ENCODE data around the gene CTCF. TPM values are rescaled to one million over a fixed set of nuclear protein-coding genes. Genes with fewer than 3 reads are reported as not detected.

Gene CTCF
- total and polyA plus RNA-seq, 10 of the 15 experiments (the other 5 are each of a cell fraction or from before 2014, with no cell fraction given), result 9.1 to 55.0 (median 41.8) TPM

DNA sequence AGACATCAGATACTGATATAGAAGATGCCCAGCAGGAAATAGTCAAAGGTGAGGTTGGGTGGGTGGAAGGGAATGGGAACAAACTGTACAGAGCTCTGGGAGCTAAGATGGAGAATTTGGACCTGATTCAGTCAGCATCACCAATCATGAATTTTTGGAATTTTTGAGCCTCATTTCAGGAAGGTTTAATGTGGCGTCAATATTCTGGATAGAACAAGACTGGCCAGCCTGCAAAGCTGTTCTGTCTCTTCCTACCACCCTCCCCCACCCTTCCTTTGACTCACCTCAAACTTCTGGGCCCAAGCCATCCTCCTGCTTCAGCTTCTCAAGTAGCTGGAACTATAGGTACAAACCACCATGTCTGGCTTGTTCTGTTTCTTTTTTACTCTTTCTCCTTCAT lies 32.6 kb downstream of the CTCF start:
- in situ Hi-C loops (cut with MboI), result no loop called here
- Histone ChIP-seq H3K4me3 (no peak overlapping the region), H2AFZ (ENCODE audit: control insufficient read depth, low read depth, low read length) (no peak overlapping the region), H3K9ac (ENCODE audit: control insufficient read depth, insufficient read depth, low read length) (no peak overlapping the region), H3K79me2 (ENCODE audit: control insufficient read depth, insufficient read depth, low read length) (peaks cover 28% of the 10 kb centered on the region), H3K4me2 (ENCODE audit: control insufficient read depth, insufficient read depth) (no peak overlapping the region), H3K9me3 (replicated peaks; ENCODE audit: control insufficient read depth, insufficient read depth, low read length) (no peaks in the 10 kb centered on the region), H3K27me3 (replicated peaks in 1 of 2; ENCODE audit: control insufficient read depth in 2 of 2, insufficient read depth in 2 of 2, low read length in 1 of 2) (no peaks in the 10 kb centered on the region), H3K4me1 (ENCODE audit: control insufficient read depth, insufficient read depth, low read length) (no peaks in the 10 kb centered on the region), H3K36me3 (ENCODE audit: control insufficient read depth in 2 of 2, insufficient read depth in 2 of 2, low read length in 1 of 2) (peaks cover 5 to 11% of the 10 kb centered on the region in 2 experiments), H4K20me1 (ENCODE audit: control insufficient read depth, insufficient read depth) (no peaks in the 10 kb centered on the region), H3K27ac (ENCODE audit: control insufficient read depth, insufficient read depth) (no peak overlapping the region)
- RAD21 ChIA-PET (ENCODE audit: unreplicated experiment), result interaction anchor here (0.6 kb wide), 1 partner anchor 282 kb away, joined by 3 read pairs; no protein-coding TSS in a partner anchor
- BruUV-seq (replicated peaks), result TSS peak; percentile 12
- DNase-seq (ENCODE audit: low read depth, low spot score) (no peak), FAIRE-seq (no peak), ATAC-seq (no peak)
- CTCF ChIA-PET, result interaction anchor here (0.8 to 1.6 kb wide), 5 partner anchors 12 to 147 kb away, joined by 3 read pairs; partner anchors contain the start of gene CARMIL2
- intact Hi-C loops (cut with micrococcal nuclease; ENCODE audit: unreplicated experiment), result no loop called here
- 94% methylated on average over 1 of the region's 1 CpG for WGBS (ENCODE audit: insufficient coverage, insufficient replicate concordance, low lambda C conversion rate, missing lambda C conversion rate)
- SMC1A ChIA-PET (ENCODE audit: uncharacterized antibody, unreplicated experiment), result interaction anchor here (1.0 kb wide), 1 partner anchor 31 kb away, joined by 4 read pairs; no protein-coding TSS in a partner anchor
- POLR2A ChIA-PET, result interaction anchor here (0.5 kb wide), 1 partner anchor 71 kb away, joined by 3 read pairs; no protein-coding TSS in a partner anchor
- TF ChIP-seq IKZF2 (IDR thresholded peaks at IDR 0.05) (no peak), CHD2 (IDR thresholded peaks at IDR 0.05; ENCODE audit: borderline replicate concordance, low read depth, low read length) (no peak), CBFB (IDR thresholded peaks at IDR 0.05; ENCODE audit: low read depth) (no peak), KAT2A (conservative IDR thresholded peaks at IDR 0.05; ENCODE audit: control insufficient read depth, low read depth, low read length) (no peak), TCF7 (IDR thresholded peaks at IDR 0.05; ENCODE audit: borderline replicate concordance) (no peak), JUND (IDR thresholded peaks at IDR 0.05; ENCODE audit: low read depth, low read length) (no peak), NFIC (IDR thresholded peaks at IDR 0.05; ENCODE audit: low read depth, low read length) (no peak), EGR1 (IDR thresholded peaks at IDR 0.05; ENCODE audit: borderline replicate concordance in 1 of 2, low read depth in 2 of 2, low read length in 2 of 2) (no peak), IRF4 (IDR thresholded peaks at IDR 0.05; ENCODE audit: low read depth, low read length) (no peak), ZNF217 (IDR thresholded peaks at IDR 0.05) (no peak), HDAC2 (IDR thresholded peaks at IDR 0.05) (no peak), MTA3 (IDR thresholded peaks at IDR 0.05; ENCODE audit: borderline replicate concordance, low read length) (no peak), GATAD2B (conservative IDR thresholded peaks at IDR 0.05; ENCODE audit: low read depth) (no peak), SIX5 (IDR thresholded peaks at IDR 0.05; ENCODE audit: low read depth, low read length, severe bottlenecking) (no peak)
- TF ChIP-seq, protein P1, sequence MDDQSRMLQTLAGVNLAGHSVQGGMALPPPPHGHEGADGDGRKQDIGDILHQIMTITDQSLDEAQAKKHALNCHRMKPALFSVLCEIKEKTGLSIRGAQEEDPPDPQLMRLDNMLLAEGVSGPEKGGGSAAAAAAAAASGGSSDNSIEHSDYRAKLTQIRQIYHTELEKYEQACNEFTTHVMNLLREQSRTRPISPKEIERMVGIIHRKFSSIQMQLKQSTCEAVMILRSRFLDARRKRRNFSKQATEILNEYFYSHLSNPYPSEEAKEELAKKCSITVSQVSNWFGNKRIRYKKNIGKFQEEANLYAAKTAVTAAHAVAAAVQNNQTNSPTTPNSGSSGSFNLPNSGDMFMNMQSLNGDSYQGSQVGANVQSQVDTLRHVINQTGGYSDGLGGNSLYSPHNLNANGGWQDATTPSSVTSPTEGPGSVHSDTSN (IDR thresholded peaks at IDR 0.05; ENCODE audit: insufficient replicate concordance, low read depth, low read length), result no peak
- TF ChIP-seq, protein P2, sequence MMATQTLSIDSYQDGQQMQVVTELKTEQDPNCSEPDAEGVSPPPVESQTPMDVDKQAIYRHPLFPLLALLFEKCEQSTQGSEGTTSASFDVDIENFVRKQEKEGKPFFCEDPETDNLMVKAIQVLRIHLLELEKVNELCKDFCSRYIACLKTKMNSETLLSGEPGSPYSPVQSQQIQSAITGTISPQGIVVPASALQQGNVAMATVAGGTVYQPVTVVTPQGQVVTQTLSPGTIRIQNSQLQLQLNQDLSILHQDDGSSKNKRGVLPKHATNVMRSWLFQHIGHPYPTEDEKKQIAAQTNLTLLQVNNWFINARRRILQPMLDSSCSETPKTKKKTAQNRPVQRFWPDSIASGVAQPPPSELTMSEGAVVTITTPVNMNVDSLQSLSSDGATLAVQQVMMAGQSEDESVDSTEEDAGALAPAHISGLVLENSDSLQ (IDR thresholded peaks at IDR 0.05), result no peak
- TF ChIP-seq, protein P3, sequence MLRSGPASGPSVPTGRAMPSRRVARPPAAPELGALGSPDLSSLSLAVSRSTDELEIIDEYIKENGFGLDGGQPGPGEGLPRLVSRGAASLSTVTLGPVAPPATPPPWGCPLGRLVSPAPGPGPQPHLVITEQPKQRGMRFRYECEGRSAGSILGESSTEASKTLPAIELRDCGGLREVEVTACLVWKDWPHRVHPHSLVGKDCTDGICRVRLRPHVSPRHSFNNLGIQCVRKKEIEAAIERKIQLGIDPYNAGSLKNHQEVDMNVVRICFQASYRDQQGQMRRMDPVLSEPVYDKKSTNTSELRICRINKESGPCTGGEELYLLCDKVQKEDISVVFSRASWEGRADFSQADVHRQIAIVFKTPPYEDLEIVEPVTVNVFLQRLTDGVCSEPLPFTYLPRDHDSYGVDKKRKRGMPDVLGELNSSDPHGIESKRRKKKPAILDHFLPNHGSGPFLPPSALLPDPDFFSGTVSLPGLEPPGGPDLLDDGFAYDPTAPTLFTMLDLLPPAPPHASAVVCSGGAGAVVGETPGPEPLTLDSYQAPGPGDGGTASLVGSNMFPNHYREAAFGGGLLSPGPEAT (IDR thresholded peaks at IDR 0.05; ENCODE audit: low read depth), result no peak
- TF ChIP-seq, protein P4, sequence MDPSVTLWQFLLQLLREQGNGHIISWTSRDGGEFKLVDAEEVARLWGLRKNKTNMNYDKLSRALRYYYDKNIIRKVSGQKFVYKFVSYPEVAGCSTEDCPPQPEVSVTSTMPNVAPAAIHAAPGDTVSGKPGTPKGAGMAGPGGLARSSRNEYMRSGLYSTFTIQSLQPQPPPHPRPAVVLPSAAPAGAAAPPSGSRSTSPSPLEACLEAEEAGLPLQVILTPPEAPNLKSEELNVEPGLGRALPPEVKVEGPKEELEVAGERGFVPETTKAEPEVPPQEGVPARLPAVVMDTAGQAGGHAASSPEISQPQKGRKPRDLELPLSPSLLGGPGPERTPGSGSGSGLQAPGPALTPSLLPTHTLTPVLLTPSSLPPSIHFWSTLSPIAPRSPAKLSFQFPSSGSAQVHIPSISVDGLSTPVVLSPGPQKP (IDR thresholded peaks at IDR 0.05; ENCODE audit: low read depth, low read length), result no peak
